Measurements from ENCODE around the gene EML1.

EML1 gene

DNA sequence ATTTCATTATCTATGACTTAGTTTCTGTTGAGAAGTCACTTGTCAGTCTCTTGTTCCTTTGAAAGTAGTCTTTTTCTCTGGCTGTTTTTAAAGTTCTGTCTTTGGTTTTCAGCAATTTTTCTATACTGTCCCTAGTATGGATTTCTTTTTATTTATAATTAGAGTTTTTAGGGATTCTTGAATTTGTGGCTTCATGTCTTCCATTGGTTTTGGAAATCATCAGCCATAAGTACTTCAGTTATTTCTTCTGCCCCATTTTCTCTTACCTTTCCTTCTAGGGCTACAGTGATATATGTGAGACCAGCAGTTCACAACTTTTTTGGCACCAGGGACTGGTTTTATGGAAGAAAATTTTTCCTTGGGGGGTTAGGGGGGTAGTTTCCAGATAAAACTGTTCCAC is 182.0 kb downstream of the EML1 start:
- Histone ChIP-seq H3K79me2 (ENCODE audit: control insufficient read depth, insufficient read depth, low read length) (peaks cover 4% of the 10 kb centered on the region), H3K9ac (ENCODE audit: low read length) (no peak overlapping the region), H2BK120ac (ENCODE audit: low read depth, low read length) (no peak overlapping the region), H4K5ac (ENCODE audit: low read length) (no peak overlapping the region), H2BK15ac (replicated peaks; ENCODE audit: low read depth) (no peak overlapping the region), H3K4me3 (ENCODE audit: low read length) (no peak overlapping the region), H3K4ac (ENCODE audit: low read depth, low read length) (no peak overlapping the region), H3K27me3 (ENCODE audit: insufficient read depth, low read length, poor library complexity) (no peaks in the 10 kb centered on the region), H3K4me1 (ENCODE audit: control insufficient read depth, low read depth, low read length) (no peaks in the 10 kb centered on the region), H3K36me3 (ENCODE audit: control insufficient read depth, insufficient read depth, low read length) (no peaks in the 10 kb centered on the region), H3K23ac (ENCODE audit: low read length) (no peak overlapping the region), H2BK5ac (ENCODE audit: low read length) (no peak overlapping the region), H4K8ac (ENCODE audit: low read depth, low read length) (no peak overlapping the region), H3K79me1 (ENCODE audit: low read length) (peaks cover 9% of the 10 kb centered on the region), H3K56ac (ENCODE audit: low read length) (no peak overlapping the region), H2AK5ac (ENCODE audit: low read length) (no peak overlapping the region), H3K4me2 (ENCODE audit: low read length) (no peak overlapping the region), H3K18ac (ENCODE audit: low read length) (no peak overlapping the region), H3K27ac (ENCODE audit: low read depth, low read length) (no peak overlapping the region)
- no peak for DNase-seq

DNA sequence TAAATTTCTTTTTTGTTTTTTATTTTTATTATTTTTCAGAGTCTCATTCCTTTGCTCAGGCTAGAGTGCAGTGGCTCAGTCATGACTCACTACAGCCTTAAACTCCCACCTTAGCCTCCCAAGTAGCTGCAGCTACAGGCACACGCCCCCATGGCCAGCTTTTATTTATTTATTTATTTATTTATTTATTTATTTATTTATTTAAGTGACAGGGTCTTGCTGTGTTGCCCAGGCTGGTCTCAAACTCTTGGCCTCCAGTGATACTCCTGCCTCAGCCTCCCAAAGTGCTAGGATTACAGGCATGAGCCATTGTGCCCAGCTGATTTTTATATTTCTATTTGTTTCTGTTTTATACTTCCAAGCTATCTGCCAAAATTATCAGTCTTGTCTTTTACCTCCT is 182.8 kb downstream of the EML1 start:
- no peak overlapping the region for H2BK15ac ChIP-seq (replicated peaks; ENCODE audit: low read depth)
- H3K36me3 ChIP-seq (ENCODE audit: control insufficient read depth, insufficient read depth, low read length), result no peaks in the 10 kb centered on the region
- no peak overlapping the region for H3K56ac ChIP-seq (ENCODE audit: low read length)
- H3K4me3 ChIP-seq (ENCODE audit: low read length), result no peak overlapping the region
- H3K4me2 ChIP-seq (ENCODE audit: low read length), result no peak overlapping the region
- peaks cover 4% of the 10 kb centered on the region for H3K79me2 ChIP-seq (ENCODE audit: control insufficient read depth, insufficient read depth, low read length)
- peaks cover 9% of the 10 kb centered on the region for H3K79me1 ChIP-seq (ENCODE audit: low read length)
- H3K4ac ChIP-seq (ENCODE audit: low read depth, low read length), result no peak overlapping the region
- no peak overlapping the region for H2AK5ac ChIP-seq (ENCODE audit: low read length)
- no CpG with 5 or more reads among the region's 1 CpG for WGBS (ENCODE audit: extremely low coverage, insufficient coverage, low lambda C conversion rate)
- no peak overlapping the region for H3K23ac ChIP-seq (ENCODE audit: low read length)
- no peak overlapping the region for H2BK120ac ChIP-seq (ENCODE audit: low read depth, low read length)
- H3K18ac ChIP-seq (ENCODE audit: low read length), result no peak overlapping the region
- no peak overlapping the region for H2BK5ac ChIP-seq (ENCODE audit: low read length)
- no peak overlapping the region for H3K27ac ChIP-seq (ENCODE audit: low read depth, low read length)
- no peaks in the 10 kb centered on the region for H3K27me3 ChIP-seq (ENCODE audit: insufficient read depth, low read length, poor library complexity)
- H3K4me1 ChIP-seq (ENCODE audit: control insufficient read depth, low read depth, low read length), result no peaks in the 10 kb centered on the region
- no peak overlapping the region for H4K5ac ChIP-seq (ENCODE audit: low read length)
- no peak for DNase-seq
- H3K9ac ChIP-seq (ENCODE audit: low read length), result no peak overlapping the region
- H4K8ac ChIP-seq (ENCODE audit: low read depth, low read length), result no peak overlapping the region

DNA sequence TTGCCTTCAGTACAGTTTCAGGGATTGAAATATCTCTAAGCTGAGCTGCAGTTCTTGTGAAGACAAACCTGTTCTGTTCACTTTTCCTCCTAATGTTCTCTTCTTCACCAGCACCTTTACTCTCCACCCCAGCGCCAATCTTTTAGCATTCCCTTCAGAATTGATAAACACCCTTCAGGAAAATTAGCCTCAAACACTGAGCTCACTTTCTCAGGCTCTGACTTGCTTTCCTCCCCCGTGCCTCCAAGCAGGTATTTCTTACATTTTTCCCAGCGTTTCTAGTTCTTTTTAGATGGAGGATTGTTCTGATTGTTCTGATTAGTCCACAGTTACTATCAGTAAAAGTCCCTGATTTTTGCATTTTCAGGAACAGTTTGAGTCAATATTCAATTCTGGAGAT is 183.5 kb downstream of the EML1 start:
- Histone ChIP-seq H3K79me1 (ENCODE audit: low read length) (peaks cover 9% of the 10 kb centered on the region), H3K27me3 (ENCODE audit: insufficient read depth, low read length, poor library complexity) (no peaks in the 10 kb centered on the region), H3K9ac (ENCODE audit: low read length) (no peak overlapping the region), H2BK5ac (ENCODE audit: low read length) (no peak overlapping the region), H3K4ac (ENCODE audit: low read depth, low read length) (no peak overlapping the region), H3K23ac (ENCODE audit: low read length) (no peak overlapping the region), H3K4me2 (ENCODE audit: low read length) (no peak overlapping the region), H3K56ac (ENCODE audit: low read length) (no peak overlapping the region), H4K5ac (ENCODE audit: low read length) (no peak overlapping the region), H3K27ac (ENCODE audit: low read depth, low read length) (no peak overlapping the region), H4K8ac (ENCODE audit: low read depth, low read length) (no peak overlapping the region), H3K79me2 (ENCODE audit: control insufficient read depth, insufficient read depth, low read length) (peaks cover 4% of the 10 kb centered on the region), H2AK5ac (ENCODE audit: low read length) (no peak overlapping the region), H3K36me3 (ENCODE audit: control insufficient read depth, insufficient read depth, low read length) (no peaks in the 10 kb centered on the region), H3K18ac (ENCODE audit: low read length) (no peak overlapping the region), H3K4me1 (ENCODE audit: control insufficient read depth, low read depth, low read length) (no peaks in the 10 kb centered on the region), H2BK15ac (replicated peaks; ENCODE audit: low read depth) (no peak overlapping the region), H2BK120ac (ENCODE audit: low read depth, low read length) (no peak overlapping the region), H3K4me3 (ENCODE audit: low read length) (no peak overlapping the region)
- no CpG with 5 or more reads among the region's 3 CpGs for WGBS (ENCODE audit: extremely low coverage, insufficient coverage, low lambda C conversion rate)
- DNase-seq, result no peak

DNA sequence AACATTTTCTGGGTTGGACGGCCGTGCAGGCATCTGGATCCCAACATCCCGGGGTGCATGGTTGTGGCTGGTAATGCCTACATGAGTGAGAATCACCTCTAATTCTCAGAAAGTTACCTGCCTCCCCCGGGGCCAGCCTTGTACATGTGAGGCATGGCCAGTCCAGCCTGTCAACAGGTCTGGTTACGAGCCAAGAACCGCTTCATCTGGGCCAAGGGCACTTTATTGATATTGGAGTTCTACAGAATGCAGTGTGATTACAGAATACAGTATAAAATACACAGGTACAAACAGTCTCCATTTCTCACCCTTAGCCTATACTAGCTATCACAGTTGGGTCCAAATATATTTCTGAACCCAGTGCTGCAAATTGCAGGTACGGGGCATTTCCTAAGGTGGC is 187.1 kb downstream of the EML1 start:
- no peak overlapping the region for H2AK5ac ChIP-seq (ENCODE audit: low read length)
- no peak overlapping the region for H3K4me2 ChIP-seq (ENCODE audit: low read length)
- H3K56ac ChIP-seq (ENCODE audit: low read length), result no peak overlapping the region
- H3K79me1 ChIP-seq (ENCODE audit: low read length), result peaks cover 2% of the 10 kb centered on the region
- H2BK5ac ChIP-seq (ENCODE audit: low read length), result no peak overlapping the region
- H3K4me3 ChIP-seq (ENCODE audit: low read length), result no peak overlapping the region
- H2BK120ac ChIP-seq (ENCODE audit: low read depth, low read length), result no peak overlapping the region
- no peak overlapping the region for H3K4ac ChIP-seq (ENCODE audit: low read depth, low read length)
- DNase-seq, result no peak
- no peak overlapping the region for H3K18ac ChIP-seq (ENCODE audit: low read length)
- H3K23ac ChIP-seq (ENCODE audit: low read length), result no peak overlapping the region
- H2BK15ac ChIP-seq (replicated peaks; ENCODE audit: low read depth), result no peak overlapping the region
- no peaks in the 10 kb centered on the region for H3K4me1 ChIP-seq (ENCODE audit: control insufficient read depth, low read depth, low read length)
- no peaks in the 10 kb centered on the region for H3K36me3 ChIP-seq (ENCODE audit: control insufficient read depth, insufficient read depth, low read length)
- H3K27me3 ChIP-seq (ENCODE audit: insufficient read depth, low read length, poor library complexity), result no peaks in the 10 kb centered on the region
- no peak overlapping the region for H3K27ac ChIP-seq (ENCODE audit: low read depth, low read length)
- no peak overlapping the region for H3K9ac ChIP-seq (ENCODE audit: low read length)
- no CpG with 5 or more reads among the region's 7 CpGs for WGBS (ENCODE audit: extremely low coverage, insufficient coverage, low lambda C conversion rate)
- H3K79me2 ChIP-seq (ENCODE audit: control insufficient read depth, insufficient read depth, low read length), result peaks cover 3% of the 10 kb centered on the region
- H4K5ac ChIP-seq (ENCODE audit: low read length), result no peak overlapping the region
- no peak overlapping the region for H4K8ac ChIP-seq (ENCODE audit: low read depth, low read length)

DNA sequence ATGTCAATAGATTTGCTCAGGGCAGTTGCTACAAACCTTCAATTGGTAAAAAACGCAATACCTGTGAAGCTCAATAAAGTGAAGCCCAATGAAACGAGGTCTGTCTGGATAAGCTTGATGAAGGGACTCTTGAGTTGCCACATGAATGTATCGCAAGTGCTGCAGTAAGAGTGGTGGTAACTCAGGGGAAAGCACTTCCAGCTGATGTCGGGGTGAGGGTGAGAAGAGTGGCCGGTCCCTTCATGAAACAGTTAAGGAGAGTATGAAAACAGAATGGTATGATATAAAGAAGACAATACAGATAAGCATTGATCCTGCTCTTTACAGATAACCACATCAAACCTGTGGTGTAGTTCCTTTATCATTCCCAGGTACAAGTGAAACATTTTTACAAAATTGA is 188.6 kb downstream of the EML1 start:
- no peaks in the 10 kb centered on the region for H3K27me3 ChIP-seq (ENCODE audit: insufficient read depth, low read length, poor library complexity)
- H3K4me2 ChIP-seq (ENCODE audit: low read length), result no peak overlapping the region
- H3K4ac ChIP-seq (ENCODE audit: low read depth, low read length), result no peak overlapping the region
- no peak overlapping the region for H2BK15ac ChIP-seq (replicated peaks; ENCODE audit: low read depth)
- H3K23ac ChIP-seq (ENCODE audit: low read length), result no peak overlapping the region
- no peak overlapping the region for H2BK120ac ChIP-seq (ENCODE audit: low read depth, low read length)
- no CpG with 5 or more reads among the region's 5 CpGs for WGBS (ENCODE audit: extremely low coverage, insufficient coverage, low lambda C conversion rate)
- no peaks in the 10 kb centered on the region for H3K36me3 ChIP-seq (ENCODE audit: control insufficient read depth, insufficient read depth, low read length)
- H3K79me1 ChIP-seq (ENCODE audit: low read length), result peaks cover 2% of the 10 kb centered on the region
- DNase-seq, result no peak
- H3K27ac ChIP-seq (ENCODE audit: low read depth, low read length), result no peak overlapping the region
- H4K8ac ChIP-seq (ENCODE audit: low read depth, low read length), result no peak overlapping the region
- H3K56ac ChIP-seq (ENCODE audit: low read length), result no peak overlapping the region
- H3K4me1 ChIP-seq (ENCODE audit: control insufficient read depth, low read depth, low read length), result no peaks in the 10 kb centered on the region
- H3K9ac ChIP-seq (ENCODE audit: low read length), result no peak overlapping the region
- H4K5ac ChIP-seq (ENCODE audit: low read length), result no peak overlapping the region
- peaks cover 3% of the 10 kb centered on the region for H3K79me2 ChIP-seq (ENCODE audit: control insufficient read depth, insufficient read depth, low read length)
- no peak overlapping the region for H3K4me3 ChIP-seq (ENCODE audit: low read length)
- H2AK5ac ChIP-seq (ENCODE audit: low read length), result no peak overlapping the region
- H3K18ac ChIP-seq (ENCODE audit: low read length), result no peak overlapping the region
- no peak overlapping the region for H2BK5ac ChIP-seq (ENCODE audit: low read length)

DNA sequence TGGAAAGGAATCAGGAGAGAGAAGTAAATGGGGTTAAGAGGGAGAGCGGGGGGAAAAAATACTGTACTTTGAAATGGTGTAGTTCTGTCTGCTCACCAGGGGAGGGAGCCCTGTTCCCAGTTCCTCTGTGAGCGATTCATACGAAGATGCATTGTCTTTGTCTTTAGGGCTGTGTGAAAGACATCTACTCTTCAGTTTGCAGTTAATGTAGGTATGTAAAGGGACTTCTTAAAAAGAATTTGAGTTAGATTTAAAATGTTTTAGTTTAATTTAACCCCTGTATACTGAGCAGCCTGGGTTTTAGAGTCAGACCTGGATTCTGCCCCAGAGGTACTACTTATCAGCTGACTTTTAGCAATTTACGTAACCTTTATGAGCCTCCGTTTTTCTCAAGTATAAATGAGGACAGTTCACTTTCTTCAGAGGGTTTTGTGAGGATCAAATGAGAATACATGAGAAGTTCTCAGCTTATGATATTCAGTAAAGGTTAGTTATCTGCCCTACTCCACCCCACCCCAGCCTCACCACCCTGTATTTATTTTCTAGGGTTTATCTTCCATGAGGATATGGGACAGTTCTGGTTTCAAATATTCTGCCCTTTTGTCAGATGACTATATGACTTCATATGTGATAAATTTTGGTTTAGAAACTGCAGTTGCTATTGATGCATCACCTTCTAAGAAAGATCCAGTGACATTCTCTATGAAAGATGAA is 189.5 kb downstream of the EML1 start:
- H3K4ac ChIP-seq (ENCODE audit: low read depth, low read length), result no peak overlapping the region
- H3K27ac ChIP-seq (ENCODE audit: low read depth, low read length), result no peak overlapping the region
- H3K4me3 ChIP-seq (ENCODE audit: low read length), result no peak overlapping the region
- H3K36me3 ChIP-seq (ENCODE audit: control insufficient read depth, insufficient read depth, low read length), result no peaks in the 10 kb centered on the region
- no peak overlapping the region for H2BK120ac ChIP-seq (ENCODE audit: low read depth, low read length)
- H3K56ac ChIP-seq (ENCODE audit: low read length), result no peak overlapping the region
- DNase-seq, result peak; percentile 73
- H3K79me2 ChIP-seq (ENCODE audit: control insufficient read depth, insufficient read depth, low read length), result peaks cover 3% of the 10 kb centered on the region
- no peak overlapping the region for H3K18ac ChIP-seq (ENCODE audit: low read length)
- H3K79me1 ChIP-seq (ENCODE audit: low read length), result peaks cover 2% of the 10 kb centered on the region
- no peak overlapping the region for H2BK5ac ChIP-seq (ENCODE audit: low read length)
- H3K9ac ChIP-seq (ENCODE audit: low read length), result no peak overlapping the region
- WGBS (ENCODE audit: extremely low coverage, insufficient coverage, low lambda C conversion rate), result no CpG with 5 or more reads among the region's 5 CpGs
- no peaks in the 10 kb centered on the region for H3K4me1 ChIP-seq (ENCODE audit: control insufficient read depth, low read depth, low read length)
- H3K23ac ChIP-seq (ENCODE audit: low read length), result no peak overlapping the region
- H3K27me3 ChIP-seq (ENCODE audit: insufficient read depth, low read length, poor library complexity), result no peaks in the 10 kb centered on the region
- H2BK15ac ChIP-seq (replicated peaks; ENCODE audit: low read depth), result no peak overlapping the region
- H2AK5ac ChIP-seq (ENCODE audit: low read length), result no peak overlapping the region
- H3K4me2 ChIP-seq (ENCODE audit: low read length), result no peak overlapping the region
- H4K8ac ChIP-seq (ENCODE audit: low read depth, low read length), result no peak overlapping the region
- H4K5ac ChIP-seq (ENCODE audit: low read length), result no peak overlapping the region
